HG03521 (cell line): ENCODE results near the gene RFX6.
"Not testable (repeated sequence)": the region's sequence is repeated elsewhere in the genome, so short reads cannot be mapped to it uniquely, and the experiment has no call there.

Experiments used
- ATAC-seq: cut with Tn5 transposase; IDR thresholded peaks from one replicate; pipeline ENCODE4 v1.9.1; 2021; ENCODE audit warnings: mild to moderate bottlenecking, moderate library complexity; ENCODE audit not compliant: unreplicated experiment

RFX6 gene, protein sequence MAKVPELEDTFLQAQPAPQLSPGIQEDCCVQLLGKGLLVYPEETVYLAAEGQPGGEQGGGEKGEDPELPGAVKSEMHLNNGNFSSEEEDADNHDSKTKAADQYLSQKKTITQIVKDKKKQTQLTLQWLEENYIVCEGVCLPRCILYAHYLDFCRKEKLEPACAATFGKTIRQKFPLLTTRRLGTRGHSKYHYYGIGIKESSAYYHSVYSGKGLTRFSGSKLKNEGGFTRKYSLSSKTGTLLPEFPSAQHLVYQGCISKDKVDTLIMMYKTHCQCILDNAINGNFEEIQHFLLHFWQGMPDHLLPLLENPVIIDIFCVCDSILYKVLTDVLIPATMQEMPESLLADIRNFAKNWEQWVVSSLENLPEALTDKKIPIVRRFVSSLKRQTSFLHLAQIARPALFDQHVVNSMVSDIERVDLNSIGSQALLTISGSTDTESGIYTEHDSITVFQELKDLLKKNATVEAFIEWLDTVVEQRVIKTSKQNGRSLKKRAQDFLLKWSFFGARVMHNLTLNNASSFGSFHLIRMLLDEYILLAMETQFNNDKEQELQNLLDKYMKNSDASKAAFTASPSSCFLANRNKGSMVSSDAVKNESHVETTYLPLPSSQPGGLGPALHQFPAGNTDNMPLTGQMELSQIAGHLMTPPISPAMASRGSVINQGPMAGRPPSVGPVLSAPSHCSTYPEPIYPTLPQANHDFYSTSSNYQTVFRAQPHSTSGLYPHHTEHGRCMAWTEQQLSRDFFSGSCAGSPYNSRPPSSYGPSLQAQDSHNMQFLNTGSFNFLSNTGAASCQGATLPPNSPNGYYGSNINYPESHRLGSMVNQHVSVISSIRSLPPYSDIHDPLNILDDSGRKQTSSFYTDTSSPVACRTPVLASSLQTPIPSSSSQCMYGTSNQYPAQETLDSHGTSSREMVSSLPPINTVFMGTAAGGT

DNA sequence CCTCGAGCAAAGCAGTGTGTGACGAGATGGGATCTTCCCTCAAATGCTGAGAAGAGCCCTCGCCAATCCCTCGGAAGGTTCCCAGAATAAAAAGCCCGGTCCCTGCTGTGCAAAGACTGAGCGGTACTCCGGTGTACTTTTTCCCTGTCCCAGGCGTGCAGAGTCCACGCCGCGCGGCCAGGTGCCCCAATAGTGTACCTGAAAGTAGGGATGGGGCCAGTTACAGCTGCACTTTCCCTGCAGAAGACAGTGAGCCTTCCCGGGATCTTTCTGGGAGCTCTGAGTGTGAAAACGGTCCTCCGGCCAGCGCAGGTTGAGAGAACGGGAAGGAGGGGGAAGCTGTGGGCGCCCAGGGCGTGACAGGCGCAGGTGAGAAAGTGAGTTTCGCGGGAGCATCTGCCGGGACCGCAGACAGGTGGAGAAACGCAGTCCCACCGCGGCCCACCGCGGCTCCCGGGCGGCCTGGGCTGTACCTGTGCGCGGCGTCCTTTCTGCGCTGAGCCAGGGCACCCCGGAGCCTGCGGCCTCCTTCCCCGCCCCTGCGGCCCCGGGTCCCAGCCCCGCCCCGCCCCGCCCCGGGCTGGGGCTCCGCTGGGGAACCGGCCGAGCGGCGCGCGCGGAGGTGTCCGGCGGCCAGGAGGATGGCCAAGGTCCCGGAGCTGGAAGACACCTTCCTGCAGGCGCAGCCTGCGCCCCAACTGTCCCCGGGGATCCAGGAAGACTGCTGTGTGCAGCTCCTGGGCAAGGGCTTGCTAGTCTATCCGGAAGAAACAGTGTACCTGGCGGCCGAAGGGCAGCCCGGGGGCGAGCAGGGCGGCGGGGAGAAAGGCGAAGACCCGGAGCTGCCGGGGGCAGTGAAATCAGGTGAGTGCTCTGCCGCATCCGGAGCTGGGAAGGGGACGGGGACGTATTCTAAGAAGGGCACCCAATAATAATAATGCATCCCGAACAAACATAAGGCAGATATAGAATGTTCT, at the start of gene RFX6:
Gene RFX6 (plus strand): TSS at position 608 of the 977 bp plus-strand sequence. CDS start 34 bp downstream, at position 642.
- no peak for ATAC-seq

DNA sequence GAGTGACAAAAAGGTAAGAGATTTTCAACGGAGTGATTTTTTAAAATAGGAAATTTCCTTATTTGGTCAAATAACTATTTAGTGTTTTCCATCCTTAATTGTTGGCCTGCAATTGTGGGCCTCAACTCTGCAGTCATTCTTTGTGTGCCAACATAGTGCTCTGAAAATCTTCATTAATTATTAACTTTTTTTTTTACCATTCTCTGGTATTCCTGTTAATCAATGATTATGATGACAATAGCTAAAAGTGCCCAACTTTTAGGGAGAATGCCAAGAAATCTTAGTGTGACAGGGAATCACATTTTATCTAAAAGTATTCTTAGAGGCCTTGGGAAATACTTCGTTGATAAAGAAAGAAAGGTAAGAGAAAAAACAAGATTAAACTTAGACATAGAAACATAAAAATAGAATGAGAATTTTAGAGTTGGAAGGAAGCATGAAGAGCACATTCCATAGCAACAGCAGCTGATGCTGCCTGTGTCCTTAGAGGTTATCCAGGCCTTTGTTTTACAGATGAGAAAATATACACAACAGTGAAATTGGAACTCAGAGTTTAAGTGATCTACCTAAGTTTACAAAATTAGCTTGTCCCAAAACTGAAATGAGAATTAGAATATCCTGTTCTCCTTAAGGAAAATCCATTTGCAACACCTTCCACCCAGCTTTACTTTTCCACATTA, 49.3 kb upstream of the RFX6 start:
- ATAC-seq = no peak

DNA sequence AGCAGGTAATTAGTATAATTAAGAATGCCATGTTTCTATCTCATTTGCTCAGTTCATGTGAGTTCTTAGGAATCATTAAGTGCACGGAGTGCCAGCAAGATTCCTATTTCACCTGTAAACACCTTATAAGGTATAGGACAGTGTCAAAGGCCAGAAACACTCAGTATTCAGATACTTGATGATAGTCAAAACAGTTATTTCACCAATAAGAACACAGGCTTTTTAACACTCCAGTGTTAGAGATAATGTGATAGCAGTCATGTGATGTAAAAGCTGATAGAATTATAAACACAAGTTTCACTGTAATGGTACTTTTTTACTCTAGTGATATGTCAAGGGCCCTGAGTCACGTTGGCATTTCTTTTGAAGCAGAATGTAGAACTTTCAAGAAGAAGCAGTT, 48.1 kb upstream of the RFX6 start, which contains the start of gene GPRC6A:
Gene GPRC6A (minus strand): TSS at position 101 of the 400 bp plus-strand sequence. CDS start 70 bp downstream, at position 31.
- ATAC-seq = no peak

DNA sequence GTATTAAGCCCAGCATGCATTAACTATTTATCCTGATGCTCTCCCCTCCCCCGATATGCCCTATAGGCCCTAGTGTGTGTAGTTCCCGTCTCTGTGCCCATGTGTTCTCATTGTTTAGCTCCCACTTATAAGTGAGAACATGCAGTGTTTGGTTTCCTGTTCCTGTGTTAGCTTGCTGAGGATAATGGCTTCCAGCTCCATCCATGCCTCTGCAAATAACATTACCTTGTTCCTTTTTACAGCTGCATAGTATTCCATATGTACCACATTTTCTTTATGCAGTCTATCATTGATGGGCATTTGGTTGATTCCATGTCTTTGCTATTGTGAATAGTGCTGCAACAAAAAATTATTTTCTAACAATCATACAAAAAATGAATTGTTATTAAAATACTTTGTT, 42.5 kb upstream of the RFX6 start:
- ATAC-seq = not testable (repeated sequence)

DNA sequence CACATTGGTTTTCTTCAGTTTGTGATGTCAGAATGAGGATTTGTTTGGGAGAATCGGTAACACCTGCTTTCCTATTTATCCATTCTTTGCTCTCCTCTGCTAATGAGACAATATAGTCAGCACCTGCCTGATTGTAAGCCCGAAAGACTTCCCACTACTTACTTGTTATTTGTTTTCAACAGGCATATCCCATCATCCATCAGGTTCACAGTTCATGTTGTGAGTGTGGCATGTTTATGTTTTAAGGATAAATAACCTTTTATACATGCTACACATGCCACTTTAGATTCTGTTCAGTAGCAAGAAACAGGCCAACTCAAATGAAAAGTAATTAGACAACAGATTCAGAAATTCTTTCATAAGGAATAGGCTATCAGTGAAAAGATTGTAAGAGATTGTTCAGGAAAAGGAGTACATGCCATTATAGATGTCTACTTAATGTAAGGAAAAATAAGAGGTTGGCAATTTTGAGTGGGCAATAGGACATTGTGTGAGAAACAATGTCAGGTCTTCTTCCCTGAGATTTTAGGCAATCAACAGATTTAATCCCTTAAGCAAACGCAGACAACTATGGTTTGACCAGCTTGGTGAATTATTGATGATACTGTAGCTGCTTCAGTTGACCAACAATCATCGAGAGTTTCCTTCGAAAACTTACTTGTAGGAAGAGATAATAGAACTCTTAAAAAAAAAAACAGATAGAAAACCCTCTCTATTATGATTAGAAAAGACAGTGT, 40.3 kb upstream of the RFX6 start:
- ATAC-seq = no peak

DNA sequence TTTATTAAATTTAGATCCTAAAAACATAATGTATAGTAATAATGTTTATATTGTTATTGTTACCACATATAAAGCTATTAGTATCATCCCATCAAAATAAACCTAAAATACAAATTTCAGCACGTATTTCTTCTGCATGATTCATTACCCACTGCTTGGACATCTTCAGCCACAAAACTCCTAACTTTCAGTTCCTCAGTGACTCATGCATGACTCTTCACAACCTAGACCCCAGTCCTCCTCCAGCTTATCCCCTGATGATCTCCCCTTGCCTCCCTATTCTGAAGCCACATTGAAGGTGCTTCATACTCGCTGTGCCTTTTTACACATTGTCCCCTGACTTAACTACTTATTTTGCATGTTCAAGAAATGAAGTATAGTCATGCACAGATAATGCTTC, 37.0 kb upstream of the RFX6 start:
- no peak for ATAC-seq

DNA sequence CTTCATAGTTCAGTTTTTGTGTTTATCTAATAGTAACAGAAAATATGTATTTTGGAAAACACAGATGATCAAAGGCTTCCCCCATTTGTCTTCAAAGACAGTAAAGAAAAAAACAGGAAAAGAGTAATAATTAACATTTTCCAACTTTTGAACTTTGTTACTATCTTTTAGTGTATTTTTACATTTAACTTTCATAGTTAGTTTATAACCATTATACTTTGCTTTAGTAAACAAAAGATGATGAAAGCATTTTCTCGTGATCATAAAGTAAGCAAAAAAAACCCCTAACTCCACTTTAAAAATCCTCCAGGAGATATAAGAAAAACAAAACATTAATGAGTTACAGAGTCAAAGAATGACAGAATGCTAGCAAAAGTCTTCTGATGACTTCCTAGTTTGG, 34.6 kb upstream of the RFX6 start:
- no peak for ATAC-seq

DNA sequence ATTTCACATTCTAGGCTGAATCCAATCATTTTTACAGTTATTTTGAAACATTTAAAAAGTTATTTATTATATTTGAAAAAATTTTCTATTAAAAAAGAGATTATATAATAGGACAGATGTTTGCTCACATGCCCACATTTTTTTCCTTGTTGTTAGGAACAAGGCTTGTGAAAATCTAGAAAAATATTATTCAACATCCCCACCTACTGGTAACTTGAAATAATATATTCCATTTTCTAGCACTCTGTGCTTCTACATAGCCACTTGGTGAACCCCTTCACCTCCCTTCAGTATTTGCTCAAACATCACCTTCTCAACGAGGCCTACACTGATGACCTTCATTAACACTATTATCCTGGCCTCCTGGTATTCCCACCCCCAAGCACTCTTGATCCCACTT, 29.8 kb upstream of the RFX6 start:
- no peak for ATAC-seq

DNA sequence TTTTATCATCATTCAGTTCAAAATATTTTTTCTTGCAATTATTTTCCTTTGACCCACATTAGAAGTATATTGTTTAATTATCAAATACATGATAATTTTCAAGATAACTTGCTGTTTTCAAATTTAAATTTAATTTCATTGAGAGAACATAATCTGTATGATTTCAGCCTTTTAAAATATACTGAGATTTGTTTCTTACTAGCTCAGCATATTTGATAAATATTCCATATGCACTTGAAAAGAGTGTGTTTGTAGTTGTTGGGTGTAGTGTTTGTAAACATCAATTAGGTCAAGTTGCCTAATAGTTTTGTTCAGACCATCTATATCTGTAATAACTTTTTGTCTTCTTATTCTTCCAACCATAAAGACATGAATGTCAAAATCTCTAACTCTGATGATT, 19.0 kb upstream of the RFX6 start:
- ATAC-seq = no peak

DNA sequence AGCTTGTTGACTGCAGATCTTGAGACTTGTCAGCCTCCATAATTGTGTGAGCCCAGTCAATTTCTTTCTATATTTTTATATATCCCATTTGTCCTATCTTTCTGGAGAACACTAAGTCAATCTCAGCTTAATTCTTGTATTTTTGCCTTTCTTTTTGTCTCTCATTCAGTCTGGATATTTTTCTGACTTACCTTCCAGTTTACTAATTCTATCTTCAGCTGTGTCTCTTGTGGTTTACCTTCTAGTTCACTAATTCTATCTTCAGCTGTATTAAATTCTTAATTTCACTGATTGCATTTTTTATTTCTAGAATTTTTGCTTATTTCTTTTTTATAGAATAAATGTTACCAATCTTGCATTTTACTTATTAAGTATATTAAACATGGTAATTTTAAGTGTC, 17.8 kb upstream of the RFX6 start:
- no peak for ATAC-seq

DNA sequence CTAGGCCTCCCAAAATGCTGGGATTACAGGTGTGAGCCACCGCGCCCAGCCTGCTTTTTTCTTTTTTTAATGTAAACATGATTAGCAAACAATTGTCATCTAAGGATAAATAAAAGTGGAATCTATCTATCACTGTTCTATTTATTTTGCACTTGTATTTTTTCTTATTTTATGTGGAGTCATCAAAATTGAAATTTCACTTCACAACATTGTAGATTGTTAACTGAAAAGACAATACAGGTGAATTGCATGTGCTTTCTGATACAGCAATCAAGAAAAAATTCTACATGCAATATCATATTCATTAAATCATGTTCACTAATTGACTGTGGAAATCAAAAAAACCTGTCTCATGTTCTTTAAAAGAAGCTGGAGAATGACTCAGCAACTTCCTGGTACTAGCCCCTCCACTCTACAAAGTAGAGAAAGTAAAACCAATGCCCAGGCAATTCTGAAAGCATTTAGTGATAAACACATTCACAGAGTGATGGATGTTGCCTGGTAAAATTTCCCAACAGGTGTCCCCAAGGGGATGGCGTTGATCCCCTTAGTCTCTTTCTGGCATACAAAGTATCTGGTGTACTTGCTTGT, 10.7 kb upstream of the RFX6 start:
- no peak for ATAC-seq

DNA sequence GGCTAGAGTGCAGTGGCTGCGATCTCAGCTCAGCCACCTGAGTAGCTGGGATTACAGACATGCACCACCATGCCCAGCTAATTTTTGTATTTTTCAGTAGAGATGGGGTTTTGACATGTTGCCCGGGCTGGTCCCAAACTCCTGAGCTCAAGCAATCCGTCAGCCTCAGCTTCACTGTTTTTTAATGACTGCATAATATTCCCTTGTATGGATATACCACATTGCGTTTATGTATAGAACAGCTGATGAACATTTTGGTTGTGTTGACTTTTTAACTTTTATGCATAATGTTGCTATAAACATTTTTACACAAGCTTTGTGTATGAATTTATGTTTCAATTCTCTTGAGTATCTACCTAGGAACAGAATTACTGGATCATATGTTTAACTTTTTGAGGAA, 4.3 kb upstream of the RFX6 start:
- no peak for ATAC-seq

DNA sequence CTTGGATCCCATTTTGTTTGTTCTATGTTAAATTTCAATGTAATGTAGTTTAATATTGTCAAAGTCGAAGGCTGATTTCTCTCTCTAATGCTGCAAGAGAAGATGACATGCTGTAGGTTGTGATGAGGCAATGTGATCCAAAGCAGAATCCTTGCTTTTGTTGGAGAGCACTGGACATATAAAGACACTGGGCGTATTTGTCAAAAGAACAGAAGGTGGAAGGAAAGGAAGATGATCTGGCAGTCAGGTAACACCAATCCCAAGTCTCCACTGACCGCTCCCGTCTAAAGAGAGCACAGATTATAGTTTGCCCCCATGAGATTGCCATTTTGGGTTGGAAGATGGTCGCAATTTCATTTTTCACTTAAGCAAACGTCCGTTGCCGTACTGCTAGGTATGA, 935 bp upstream of the RFX6 start:
- no peak for ATAC-seq

DNA sequence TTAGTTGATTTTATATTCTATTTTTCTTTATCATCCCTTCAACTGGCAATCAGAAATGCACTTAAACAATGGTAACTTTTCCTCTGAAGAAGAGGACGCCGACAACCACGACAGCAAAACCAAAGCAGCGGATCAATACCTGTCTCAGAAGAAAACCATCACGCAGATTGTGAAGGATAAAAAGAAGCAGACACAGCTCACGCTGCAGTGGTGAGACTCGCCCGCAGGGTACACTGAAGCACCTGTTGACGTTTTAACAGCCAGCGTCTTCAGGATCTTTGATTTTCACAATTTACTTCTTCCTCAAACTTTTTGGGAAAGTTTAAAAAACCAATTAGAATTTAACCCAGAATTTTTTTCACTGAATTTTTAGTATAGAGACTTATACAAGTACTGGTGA, 701 bp downstream of the RFX6 start:
- ATAC-seq = no peak

DNA sequence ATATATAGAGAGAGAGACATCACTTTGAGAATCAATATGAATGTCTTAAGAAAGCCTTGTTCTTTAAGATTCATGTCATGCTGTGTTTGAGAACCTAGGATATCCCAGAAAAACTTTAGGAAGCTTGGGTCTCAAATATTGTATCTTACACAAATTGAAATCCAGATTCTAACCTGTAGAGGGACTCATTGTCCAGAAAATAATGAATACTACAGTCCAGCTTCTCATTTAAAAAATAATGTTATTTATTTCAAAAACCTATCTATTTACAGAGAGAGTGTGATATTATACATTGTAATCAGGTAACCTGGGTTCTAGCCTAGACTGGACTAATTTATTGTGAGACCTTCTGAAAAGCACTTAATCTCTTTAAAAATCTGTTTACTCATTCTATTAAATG, 4.2 kb downstream of the RFX6 start:
- ATAC-seq = no peak

DNA sequence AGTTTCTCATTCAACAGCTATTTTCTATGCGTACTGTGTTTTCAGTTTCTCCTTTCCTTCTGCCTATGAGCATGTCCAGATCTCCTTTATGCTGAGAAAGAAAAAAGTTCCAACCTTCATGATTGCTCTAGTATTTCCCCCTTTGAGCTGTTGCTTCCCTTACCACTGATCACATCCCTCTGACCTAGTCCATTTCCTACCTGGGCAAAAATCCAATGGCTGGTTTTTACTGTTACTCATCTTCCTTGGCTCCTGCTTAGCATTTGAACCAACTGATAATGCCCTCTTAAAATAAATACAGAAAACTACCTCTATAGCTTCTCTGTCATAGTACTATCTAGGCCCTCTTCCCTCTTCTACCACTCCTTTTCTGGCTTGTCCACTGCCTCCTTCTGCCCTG, 6.0 kb downstream of the RFX6 start:
- ATAC-seq = no peak

DNA sequence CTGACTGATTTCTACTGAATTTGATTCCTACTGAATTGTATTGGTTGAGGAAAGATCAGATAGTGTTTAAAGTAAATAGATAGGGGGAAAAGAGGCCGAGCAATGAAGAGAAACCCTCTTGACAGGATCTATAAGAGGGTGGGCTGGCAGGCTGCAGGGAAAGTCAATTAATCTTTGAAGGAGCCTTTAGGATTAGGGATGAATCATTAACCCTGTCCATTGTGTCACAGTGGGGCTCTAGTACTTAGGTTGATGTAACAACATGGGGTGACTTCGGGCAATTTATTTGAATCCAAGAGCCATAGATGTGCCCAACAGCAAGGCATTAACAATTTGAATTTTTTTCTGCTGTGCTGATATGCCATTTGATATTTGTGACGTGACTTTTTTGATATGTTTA, 7.5 kb downstream of the RFX6 start:
- ATAC-seq = no peak

DNA sequence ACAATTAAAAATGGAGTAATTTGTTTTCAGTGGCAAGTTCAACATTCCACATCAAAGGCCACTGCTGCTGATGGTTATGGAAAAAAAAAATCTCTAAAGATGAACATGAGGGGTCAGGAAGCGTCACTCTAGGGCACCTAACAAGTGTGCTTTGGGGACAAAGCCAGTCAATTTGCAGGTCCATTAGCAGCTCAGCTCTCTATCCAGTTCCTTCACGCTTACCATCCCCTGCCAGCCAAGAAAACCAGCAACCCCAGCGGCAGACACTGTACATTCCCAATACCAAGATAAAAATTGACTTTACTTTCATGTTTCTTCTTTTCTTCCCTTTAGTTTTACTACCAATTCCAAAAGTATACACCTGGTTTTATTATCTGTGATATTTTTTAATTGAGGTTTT, 10.1 kb downstream of the RFX6 start:
- ATAC-seq = no peak

DNA sequence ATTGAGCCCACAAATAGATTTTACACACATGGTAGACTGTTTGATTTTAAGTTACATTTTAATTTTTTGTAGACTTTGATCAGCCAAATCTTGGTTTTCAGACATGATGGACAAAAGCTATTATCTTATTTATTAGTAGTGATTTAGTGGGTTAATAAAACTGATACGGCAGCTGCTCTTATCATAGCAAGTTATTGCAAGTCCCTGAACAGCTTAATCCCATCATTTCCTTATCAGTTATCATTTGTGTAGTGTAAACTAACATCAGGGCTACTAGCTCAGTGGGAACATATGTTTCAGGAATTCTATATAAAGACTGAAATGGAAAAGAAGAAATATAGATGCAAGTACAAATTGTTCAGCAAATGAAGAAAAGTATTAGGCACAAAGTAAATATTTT, 10.9 kb downstream of the RFX6 start:
- ATAC-seq = no peak
